ENCODE measurements around the gene C2CD4A.
"Not testable (repeated sequence)": the region's sequence is repeated elsewhere in the genome, so short reads cannot be mapped to it uniquely, and the experiment has no call there.

Gene C2CD4A, protein sequence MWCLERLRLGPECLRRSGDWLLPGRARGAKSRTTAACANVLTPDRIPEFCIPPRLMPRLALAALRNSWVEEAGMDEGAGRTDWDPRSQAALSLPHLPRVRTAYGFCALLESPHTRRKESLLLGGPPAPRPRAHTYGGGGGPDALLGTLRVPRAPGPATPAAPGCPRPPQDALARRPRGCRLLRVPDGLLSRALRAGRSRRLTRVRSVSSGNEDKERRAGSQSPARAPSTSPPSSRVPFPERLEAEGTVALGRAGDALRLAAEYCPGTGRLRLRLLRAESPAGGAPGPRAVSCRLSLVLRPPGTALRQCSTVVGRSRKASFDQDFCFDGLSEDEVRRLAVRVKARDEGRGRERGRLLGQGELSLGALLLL

DNA sequence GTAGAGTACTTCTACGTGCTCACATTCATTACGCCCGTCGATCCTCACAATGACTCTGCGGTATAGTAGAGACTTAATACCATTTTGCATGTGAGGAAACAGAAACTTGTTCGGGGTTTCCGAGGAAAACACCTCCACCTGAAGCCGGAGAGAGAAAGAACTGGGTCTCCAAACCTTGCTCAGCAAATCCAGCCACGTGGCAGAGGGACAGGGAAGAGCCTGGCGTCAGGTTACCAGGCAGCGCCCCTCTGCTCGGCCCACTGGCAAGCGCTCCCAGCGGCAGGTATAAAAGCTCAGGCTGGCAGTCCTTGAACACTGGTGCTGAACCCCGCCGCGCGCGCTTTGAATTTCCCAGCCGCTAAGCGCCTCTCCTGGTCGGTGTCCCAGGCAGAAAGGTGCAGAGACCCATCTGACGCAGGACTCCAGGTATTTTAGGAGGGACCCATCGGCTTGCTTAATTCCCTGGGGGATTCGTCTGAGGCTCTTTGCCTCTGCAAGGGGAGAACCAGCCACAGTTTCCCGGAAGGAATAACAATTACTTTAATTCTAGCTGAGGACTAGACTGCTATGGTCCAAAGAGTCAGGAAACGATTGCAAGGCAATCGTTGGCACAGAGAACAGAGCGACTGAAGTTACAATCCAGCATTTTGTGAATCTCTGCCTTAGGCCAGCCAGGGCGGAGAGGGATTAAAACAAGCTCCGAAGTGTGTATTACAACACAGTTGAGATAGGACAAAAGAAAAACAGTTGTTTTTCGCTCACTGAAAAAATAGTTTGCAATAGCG is at the start of gene C2CD4A:
Gene C2CD4A, plus strand, starts transcription at position 315 of the 785 bp plus-strand sequence. CDS start 637 bp downstream, outside the sequence.
- DNase-seq = peak; percentile 81

DNA sequence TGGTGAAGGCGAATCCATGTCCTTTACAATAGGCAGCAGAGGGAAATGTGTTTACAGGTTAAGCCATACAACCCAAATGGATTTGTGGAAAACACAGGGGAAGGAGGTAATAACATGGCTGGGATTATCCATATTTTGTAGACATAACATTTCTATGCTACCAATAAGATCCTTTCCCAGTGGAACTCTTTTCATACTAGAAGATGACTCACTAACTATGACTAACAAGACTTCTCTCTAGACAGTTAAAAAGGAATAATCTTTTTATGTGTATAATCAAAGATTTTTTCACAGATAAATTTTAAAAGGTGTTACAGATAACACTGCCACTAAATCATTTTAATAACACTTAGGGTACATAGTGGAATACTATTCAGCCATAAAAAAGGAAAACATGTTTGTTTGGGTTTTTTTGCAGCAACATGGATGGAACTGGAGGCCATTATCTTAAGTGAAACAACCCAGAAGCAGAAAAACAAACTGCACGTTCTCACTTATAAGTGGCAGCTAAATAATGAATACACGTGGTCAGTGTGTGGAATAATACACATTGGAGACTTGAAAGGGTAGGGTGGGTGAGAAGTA is 46.1 kb upstream of the C2CD4A start:
- DNase-seq = no peak

DNA sequence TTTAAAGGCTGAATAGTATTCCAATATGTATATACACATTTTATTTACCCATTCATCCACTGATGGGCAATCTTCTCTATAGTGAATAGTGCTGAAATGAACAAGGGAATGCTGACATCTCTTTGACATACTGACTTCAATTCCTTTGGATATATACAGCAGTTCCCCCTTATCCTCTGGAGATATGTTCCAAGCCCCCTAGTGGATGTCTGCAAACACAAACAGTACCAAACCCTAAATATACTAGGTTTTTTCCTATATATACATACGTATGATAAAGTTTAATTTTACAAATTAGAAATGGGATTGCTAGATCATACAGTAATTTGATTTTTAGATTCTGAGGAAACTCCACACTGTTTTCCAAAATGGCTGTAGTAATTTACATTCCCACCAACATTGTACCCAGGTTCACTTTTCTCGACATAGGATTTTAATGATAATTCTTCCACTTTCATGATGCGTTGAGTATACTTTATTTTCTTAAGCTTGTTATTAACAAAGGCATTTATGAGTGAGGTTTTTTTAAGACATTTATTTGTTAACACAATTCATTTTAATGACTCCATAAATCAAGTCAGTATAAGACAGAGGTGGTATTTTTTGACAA is 44.7 kb upstream of the C2CD4A start:
- DNase-seq = no peak

DNA sequence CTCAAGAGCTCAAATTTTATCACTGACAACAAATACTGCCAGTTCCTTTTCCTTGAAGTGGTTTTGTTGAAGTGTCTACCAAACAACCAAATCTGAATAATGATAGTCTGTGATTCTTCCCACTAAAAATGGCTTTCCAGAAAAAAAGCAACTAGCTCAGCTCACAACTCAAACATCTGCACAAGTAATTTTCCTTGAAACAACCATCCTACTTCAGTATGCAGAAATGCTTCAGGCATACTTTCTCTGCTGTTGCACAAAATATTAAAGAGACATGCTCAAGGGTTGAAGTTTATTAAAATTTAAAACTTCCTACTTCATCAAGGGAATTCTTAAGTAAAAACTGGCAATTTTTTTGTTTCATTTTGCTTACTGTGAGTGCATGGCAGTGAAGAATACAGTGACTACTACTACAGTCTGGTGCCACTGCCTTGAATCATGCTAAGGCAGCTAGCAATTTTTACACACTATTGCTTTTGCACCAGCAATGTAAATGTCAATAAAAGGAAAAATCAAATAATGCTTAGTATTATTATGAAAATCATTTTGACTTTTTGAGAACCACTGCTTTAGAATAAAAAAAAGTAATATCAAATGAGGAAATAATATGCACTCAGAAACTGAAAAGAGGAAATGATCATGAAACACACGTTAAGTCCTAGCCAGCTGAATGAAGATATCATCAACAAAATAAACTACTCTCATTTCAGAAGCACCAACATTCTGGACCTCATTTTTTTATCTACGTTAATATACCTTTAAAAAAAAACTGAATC is 40.1 kb upstream of the C2CD4A start:
- DNase-seq = no peak

DNA sequence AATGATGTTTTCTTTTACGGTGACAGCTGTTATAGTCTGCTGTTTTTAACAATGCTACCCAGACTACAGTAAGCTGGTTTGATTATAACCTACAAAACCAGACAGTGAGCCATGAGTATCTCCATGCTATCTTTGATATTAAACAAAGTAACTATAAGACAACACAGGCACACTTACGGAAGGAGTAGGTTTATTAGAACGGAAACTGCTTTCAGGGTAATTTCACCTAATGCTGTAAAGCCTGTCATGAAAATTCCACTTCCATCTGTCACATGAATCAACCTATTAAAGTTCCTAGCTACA is 39.6 kb upstream of the C2CD4A start:
- no peak for DNase-seq

DNA sequence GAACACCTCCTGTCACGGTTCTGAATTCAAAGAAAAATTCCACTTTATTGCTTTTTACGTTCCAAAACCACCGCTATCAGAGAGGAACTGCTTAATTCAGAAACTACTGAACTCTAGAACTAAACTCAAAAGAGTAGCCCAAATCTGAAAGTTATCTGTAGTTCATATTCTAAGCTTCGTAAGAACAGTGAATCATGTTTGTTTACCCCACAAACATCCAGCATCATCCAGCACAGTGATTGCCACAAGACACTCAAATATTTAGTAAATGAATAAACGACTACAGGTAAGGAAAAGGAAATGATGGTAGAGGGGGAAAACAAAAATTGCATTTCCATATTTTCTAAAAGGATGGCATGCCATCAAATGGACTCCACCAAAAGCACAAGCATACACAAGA is 38.9 kb upstream of the C2CD4A start:
- DNase-seq = no peak

DNA sequence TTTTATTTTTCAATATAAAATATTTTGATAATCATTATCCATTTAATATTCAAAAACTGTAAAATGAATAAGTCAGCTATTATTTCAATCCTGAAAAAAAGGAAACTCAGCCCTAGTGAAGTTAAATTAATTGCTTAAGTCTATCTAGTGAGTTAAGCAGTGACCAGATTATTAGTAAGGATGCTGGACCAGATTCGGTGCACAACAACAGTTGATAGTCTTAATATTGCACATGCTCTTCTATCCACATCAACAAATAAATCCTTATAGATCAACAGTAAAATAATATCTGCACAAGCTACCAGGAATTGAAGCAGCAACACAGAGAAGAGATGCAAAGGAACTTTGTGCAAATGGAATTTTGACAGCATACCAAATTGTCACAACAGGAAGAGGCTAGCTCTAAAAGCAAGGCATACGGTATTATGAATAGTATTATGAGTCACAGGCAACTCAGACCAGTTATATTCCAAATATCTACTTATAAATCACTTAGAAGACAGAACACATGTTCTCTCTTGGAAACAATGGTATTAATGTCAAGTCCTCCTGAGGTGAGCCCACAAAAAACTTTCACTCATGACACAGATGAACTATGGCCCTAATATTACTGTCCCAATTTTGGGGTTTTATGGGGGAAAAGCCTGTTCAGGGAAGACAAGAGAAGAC is 31.4 kb upstream of the C2CD4A start:
- no peak for DNase-seq

DNA sequence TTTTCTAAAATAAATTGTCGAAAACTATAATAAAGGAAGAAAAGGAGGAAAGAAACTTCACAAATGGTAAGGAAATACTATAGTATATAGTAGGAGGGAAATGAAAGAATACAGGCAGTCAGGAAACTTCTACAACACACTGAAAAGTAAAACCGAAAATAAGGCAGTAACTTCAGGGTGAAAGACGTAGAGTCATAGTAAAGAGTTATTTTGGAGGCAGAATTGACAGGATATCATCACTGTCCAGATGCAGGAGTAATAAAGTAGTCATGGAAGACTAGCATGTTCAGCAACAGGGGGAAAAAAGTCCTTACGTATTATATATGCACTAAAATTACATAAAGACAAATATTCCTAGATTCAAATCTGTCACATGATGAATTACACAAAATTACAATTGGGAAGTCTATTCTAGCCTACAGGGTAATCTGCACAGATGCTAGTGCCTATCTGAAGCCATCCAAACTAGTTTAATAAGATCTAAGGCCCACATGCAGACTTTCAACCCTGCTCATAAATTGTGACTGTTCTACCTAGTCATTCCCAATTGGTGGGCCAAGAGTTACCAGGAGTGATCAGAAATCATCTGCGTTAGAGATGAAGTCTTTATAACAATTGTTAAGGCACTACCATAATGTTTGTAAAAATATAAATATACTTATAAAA is 20.6 kb upstream of the C2CD4A start:
- no peak for DNase-seq

DNA sequence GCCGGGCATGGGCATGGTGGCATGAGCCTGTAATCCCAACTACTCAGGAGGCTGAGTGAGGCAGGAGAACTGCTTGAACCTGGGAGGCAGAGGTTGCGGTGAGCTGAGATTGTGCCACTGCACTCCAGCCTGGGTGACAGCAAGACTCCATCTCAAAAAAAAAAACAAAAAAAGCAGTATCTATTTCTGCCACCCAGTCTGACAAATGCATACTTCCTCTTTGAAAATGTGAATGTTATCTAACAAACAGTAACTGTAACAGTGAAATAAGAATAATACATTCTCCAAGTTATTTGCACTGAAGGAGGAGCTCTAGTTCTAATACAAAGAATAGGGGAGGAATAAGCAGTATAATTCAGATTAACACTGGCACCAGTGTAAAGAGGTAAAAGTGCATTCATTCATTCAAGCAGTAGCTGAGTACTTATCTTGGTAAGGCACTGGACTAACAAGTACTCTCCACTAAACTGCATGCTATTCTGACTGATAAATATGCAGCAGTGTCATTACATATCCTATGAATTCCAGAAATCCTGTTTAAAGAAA is 19.4 kb upstream of the C2CD4A start:
- no peak for DNase-seq

DNA sequence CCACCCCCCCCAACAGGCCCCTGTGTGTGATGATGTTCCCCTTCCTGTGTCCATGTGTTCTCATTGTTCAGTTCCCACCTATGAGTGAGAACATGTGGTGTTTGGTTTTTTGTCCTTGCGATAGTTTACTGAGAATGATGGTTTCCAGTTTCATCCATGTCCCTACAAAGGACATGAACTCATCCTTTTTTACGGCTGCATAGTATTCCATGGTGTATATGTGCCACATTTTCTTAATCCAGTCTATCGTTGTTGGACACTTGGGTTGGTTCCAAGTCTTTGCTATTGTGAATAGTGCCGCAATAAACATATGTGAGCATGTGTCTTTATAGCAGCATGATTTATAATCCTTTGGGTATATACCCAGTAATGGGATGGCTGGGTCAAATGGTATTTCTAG is 18.5 kb upstream of the C2CD4A start:
- not testable (repeated sequence) for DNase-seq

DNA sequence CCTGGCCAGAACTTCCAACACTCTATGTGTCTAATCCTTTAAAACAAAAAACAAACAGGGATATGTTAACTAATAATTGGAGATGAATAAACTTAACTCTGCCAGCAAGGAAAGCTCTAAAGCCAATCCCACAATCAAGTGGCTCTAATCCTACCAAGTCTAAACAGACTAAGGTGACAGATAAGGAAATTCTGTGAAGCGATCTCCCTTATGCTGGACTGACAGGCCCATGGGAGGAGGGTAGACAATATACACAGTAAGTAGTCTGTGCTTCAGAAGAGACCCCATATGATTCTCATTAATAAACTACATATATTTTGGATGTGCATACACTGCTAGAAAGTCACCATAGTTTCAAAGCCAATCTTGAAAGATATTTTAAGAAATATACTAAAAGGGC is 16.7 kb upstream of the C2CD4A start:
- no peak for DNase-seq

DNA sequence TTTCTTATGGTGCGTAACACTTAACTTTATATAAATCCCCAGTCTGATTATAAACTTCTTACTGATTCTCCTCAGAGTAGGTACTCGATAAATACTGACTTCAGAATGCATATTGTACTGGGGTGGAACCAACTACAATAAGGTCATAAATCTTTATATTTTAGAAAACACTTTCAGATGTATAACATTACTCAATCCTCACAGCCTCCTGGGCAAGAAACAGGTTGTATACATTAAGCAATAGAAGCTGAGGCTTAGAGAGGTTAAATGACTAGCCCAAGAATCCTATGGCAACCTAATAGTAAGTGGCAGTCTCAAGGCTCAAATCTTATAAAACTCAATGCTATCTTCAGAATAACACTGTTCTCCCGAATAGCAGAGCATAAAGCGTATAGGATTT is 15.6 kb upstream of the C2CD4A start:
- DNase-seq = no peak

DNA sequence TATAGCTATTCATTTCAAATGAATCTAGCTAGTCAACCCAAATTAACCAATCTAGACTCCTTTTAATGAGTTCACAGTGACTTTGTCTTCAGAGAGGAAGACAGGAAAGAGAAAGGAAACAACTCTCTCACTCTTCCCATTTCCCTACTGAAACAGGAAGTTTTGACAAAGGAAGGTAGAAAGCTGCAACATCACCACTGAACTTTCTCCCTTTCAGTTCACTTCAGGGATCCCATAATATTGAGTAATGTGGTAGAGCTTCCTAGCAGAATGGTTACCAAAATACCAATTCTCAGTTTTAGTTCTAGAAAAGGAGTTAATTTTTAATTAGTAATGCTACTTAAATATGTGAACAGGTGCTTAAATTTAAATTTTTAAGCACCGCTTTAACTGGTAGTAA is 14.1 kb upstream of the C2CD4A start:
- no peak for DNase-seq

DNA sequence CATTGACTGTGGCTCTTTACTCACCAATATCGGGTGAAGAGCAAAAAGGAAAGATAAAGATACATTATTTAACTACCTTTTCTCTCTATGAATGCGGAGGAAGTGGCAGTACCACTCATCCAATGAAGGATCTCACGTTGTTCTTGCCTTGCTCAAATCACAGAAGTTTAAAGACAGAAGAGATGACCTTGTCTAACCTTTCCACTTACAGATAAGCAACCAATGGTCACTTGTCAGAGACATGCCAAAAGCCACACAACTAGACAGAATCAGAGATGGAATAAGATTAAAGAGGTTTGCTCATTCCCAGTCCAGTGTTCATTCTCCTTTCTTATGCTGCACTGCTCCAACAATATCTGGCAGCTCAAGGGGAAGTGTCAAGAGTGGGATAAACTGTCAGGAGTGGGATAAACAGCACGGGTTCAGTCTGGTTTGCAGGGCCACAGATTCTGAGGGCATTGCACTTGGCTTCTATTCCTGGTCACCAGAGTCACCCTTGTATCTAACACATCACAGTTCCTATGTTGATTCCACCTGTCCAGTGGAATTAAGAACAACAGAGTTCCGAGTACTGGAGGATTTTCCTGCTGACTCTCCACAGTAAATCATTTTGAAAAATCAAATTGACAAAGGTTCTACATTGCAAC is 13.2 kb upstream of the C2CD4A start:
- DNase-seq = no peak

DNA sequence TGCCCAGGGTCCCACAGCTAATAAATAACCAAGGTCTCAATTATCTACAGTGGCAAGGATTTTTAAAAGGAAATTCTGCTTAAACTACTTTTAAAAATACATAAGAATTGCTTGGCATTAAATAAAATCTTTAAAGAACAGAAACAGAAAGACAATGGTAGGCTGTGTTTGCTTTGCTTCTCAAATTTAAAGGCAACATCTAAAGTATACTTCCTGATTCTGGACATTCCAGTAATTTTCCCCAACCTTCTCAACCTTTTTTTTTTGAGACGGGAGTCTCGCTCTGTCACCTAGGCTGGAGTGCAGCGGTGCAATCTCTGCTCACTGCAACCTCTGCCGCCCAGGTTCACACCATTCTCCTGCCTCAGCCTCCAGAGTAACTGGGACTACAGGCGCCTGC is 11.8 kb upstream of the C2CD4A start:
- no peak for DNase-seq

DNA sequence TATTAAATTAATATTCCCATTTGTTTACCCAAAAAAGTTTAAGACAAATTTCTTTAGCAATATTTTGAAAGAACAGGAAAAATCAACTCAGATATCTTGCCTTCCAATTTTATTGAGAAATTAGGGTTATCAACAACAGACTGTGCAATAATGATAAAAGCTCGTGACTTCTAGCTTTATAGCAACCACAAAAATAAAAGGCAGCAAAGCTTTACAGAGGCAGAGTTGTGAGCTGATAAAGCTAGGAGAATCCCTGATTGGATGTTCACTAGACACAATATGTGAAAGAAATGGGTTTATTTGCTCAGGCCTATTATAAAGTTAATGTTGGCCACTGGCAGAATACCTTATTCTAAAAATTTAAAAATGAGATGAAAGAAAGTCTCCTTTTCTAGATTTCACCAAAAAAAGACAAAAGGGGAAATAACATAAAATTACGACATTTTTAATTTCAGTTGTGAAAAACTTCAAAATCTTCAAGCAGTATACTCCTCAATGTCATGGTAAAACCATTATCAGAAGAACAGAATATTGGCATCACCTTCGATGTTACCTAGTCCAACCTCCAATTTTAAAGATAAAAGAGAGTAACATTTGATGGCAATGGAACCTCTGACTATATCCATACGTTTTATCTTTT is 9.3 kb upstream of the C2CD4A start:
- DNase-seq = no peak

DNA sequence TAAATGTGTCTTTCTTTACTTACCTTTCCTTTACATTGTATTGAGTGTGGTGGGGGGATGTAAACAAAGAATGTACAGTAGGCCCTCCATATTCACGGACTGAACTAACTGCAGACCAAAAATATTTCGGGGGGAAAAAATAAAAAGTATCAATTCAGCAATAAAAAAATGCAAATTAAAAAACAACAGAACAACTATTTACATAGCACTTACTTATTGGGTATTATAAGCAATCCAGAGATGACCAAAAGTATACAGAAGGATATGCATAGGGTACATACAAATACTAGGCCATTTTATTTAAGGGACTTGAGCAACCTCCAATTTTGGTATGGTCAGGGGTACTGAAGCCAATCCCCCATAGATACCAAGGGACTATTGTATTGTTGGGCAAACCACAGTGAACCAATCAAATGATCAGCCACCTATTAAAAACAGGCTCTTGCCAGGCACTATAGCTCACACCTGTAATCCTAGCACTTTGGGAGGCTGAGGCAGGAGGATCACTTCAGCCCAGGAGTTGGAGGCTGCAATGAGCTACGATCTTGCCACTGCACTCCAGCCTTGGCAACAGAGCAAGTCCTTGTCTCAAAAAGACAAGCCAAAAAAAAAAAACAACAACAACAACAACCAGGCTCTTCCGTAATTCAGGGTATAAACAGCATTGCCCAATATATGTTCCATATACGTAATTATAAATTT is 8.3 kb upstream of the C2CD4A start:
- no peak for DNase-seq

DNA sequence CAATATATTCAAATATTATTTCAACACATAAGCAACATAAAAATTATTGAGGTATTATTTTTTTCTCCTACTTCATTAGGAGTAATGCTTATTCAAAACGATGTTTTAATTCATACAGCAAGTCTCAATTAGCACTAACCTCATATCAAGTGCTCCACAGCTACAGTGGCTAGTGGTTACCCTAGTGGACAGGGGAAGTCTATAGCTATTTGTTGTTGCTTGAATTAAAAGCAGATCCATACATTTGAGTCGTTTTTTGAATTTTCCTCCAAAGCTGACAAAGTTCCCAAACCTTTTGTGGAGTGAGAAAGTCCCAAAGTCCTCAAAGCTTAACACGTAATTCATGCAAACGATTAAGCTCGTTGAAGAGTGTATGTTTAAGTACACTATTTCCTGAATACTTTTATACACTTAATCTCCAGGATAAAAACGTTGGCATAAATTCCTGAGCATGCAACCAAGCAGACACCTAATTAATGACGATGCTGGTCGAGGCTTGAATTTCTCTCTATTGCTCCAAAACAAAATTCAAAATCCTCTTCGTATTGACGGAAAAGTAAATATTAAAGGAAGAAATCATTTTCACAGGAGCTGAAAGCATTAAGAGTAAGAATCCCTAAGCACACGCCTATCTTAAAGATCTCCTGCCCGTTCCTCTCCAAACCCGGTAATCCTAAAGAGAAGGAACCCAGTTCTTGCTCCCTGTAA is 7.5 kb upstream of the C2CD4A start:
- no peak for DNase-seq

DNA sequence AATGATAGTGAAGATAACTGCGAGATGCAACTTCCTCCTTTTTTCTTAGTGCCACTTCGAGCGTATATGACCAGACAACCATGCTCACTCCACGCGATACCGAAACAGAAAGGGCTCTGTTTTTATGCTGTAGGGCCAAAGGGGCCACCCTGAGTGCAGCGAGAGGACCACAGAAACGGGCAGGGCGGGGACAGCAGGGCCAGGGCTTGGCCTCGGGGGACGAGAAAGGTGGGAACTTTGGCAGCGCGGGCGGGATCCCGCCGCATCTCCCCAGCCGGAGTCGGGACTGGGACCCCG is 7.0 kb upstream of the C2CD4A start:
- DNase-seq = no peak

Data from COR-L47 (cell line).